Left lung (tissue), 10 donors: ENCODE results near the gene STK33. TPM values are rescaled to one million over a fixed set of nuclear protein-coding genes. Genes with fewer than 3 reads are reported as not detected.

Experiments used
- ATAC-seq: fragments of 200-7000 bp; cut with Tn5 transposase; one replicate; pipeline ENCODE4 v1.9.1; 2020; ENCODE audit warnings: moderate library complexity
- DNase-seq, 4 donors: peaks; one replicate each; pipeline ENCODE4 v3.0.0-alpha.2; 2013 to 2020
- H3K27ac ChIP-seq, 2 donors: fragments of 200-600 bp; sonication (generic) in 1 of 2; one replicate each; pipeline versions ENCODE4 v1.5.0 to v1.8.0; 2020 to 2021
- H3K27me3 ChIP-seq, 2 donors: fragments of 200-600 bp; sonication (generic) in 1 of 2; one replicate each; pipeline versions ENCODE4 v1.5.0 to v1.8.0; 2020 to 2021
- H3K36me3 ChIP-seq, 2 donors: fragments of 200-600 bp; sonication (generic) in 1 of 2; one replicate each; pipeline versions ENCODE4 v1.5.0 to v1.8.0; 2020 to 2021
- H3K4me1 ChIP-seq, 2 donors: fragments of 200-600 bp; one replicate each; pipeline ENCODE4 v1.8.0; 2021
- H3K4me3 ChIP-seq, 2 donors: fragments of 200-600 bp; sonication (generic) in 1 of 2; one replicate each; pipeline versions ENCODE4 v1.5.0 to v1.8.0; 2020 to 2021; ENCODE audit warnings: mild to moderate bottlenecking in 1 of 2
- H3K9me3 ChIP-seq, 2 donors: fragments of 200-600 bp; sonication (generic) in 1 of 2; one replicate each; pipeline versions ENCODE4 v1.5.0 to v1.8.0; 2020 to 2021
- CTCF ChIP-seq, 2 donors: fragments of 200-600 bp; sonication (generic) in 1 of 2; IDR thresholded peaks; one replicate each; pipeline versions ENCODE4 v1.5.0 to v1.8.0; 2021; ENCODE audit warnings: antibody characterized with exemption in 2 of 2
- intact Hi-C, 2 donors: fragments of 100-400 bp; cut with DNase I; formaldehyde crosslinking; loops; one replicate each; pipeline versions ENCODE4 v1.11.2 to v1.14.2; 2022
- polyA plus RNA-seq, 6 donors: library from polyadenylated mRNA; unstranded; fragments of 120-200 nt; gene quantifications; one replicate each; pipeline ENCODE4 v1.2.1, GENCODE V29; 2013; ENCODE audit not compliant: insufficient read length in 6 of 6
- total RNA-seq, 2 donors: library from RNA; stranded (reverse); fragmentation: NEBNext Ultra II Directional; extraction: Animal tissue kit (Norgen Biotek cat#: 25700); gene quantifications; one replicate each; pipeline ENCODE4 v1.2.1, GENCODE V29; 2021
- donor health status: DM: no; HTN: yes; CAD: no.
- donor health status: DM: no; HTN: no; CAD: no.

The STK33 gene
- total and polyA plus RNA-seq, 8 donors: 16.6 to 31.0 (median 24.0) TPM

- no peaks in the 10 kb centered on the region for H3K9me3 ChIP-seq
- ATAC-seq (no peak), DNase-seq (no peak)
- TF ChIP-seq CTCF (IDR thresholded peaks at IDR 0.05): no peak
- H3K27ac ChIP-seq: no peak overlapping the region
- H3K36me3 ChIP-seq: no peaks in the 10 kb centered on the region
- no peaks in the 10 kb centered on the region for H3K27me3 ChIP-seq
- no peaks in the 10 kb centered on the region for H3K4me1 ChIP-seq
- H3K4me3 ChIP-seq: no peak overlapping the region
- intact Hi-C loops: no loop called here
Measured at GRCh38 chr11:8386134-8386864, 207.7 kb downstream of the STK33 start.

GRCh38 chr11:8384199-8384821 lies 209.7 kb downstream of the STK33 start:
- Histone ChIP-seq H3K9me3 (no peaks in the 10 kb centered on the region), H3K36me3 (no peaks in the 10 kb centered on the region), H3K27ac (no peak overlapping the region), H3K4me1 (no peaks in the 10 kb centered on the region), H3K4me3 (no peak overlapping the region), H3K27me3 (no peaks in the 10 kb centered on the region)
- DNase-seq (peak in 3 of 4 donors; percentile 41 to 80 (median 51)), ATAC-seq (peak; percentile 94)
- intact Hi-C loops: no loop called here
- peak in 1 of 2 donors; percentile 10 for TF ChIP-seq CTCF (IDR thresholded peaks at IDR 0.05)

- intact Hi-C loops: no loop called here
- Histone ChIP-seq H3K4me3 (no peak overlapping the region), H3K4me1 (no peaks in the 10 kb centered on the region), H3K27me3 (no peaks in the 10 kb centered on the region), H3K36me3 (no peaks in the 10 kb centered on the region), H3K9me3 (no peaks in the 10 kb centered on the region), H3K27ac (no peak overlapping the region)
- no peak for ATAC-seq
- no peak for TF ChIP-seq CTCF (IDR thresholded peaks at IDR 0.05)
- no peak for DNase-seq
Measured at GRCh38 chr11:8383627-8384026, 210.4 kb downstream of the STK33 start.

GRCh38 chr11:8383227-8383626 lies 210.8 kb downstream of the STK33 start:
- no peak for TF ChIP-seq CTCF (IDR thresholded peaks at IDR 0.05)
- Histone ChIP-seq H3K4me1 (no peaks in the 10 kb centered on the region), H3K27me3 (no peaks in the 10 kb centered on the region), H3K9me3 (no peaks in the 10 kb centered on the region), H3K27ac (no peak overlapping the region), H3K4me3 (no peak overlapping the region), H3K36me3 (no peaks in the 10 kb centered on the region)
- intact Hi-C loops: no loop called here
- DNase-seq (no peak), ATAC-seq (no peak)

- no peak for ATAC-seq
Measured at GRCh38 chr11:8382436-8383053, 211.5 kb downstream of the STK33 start.

More at GRCh38 chr11:8382436-8383053, 211.5 kb downstream of the STK33 start:
- H3K36me3 ChIP-seq: no peaks in the 10 kb centered on the region
- no peaks in the 10 kb centered on the region for H3K9me3 ChIP-seq
- no peak for TF ChIP-seq CTCF (IDR thresholded peaks at IDR 0.05)
- DNase-seq: no peak
- no peaks in the 10 kb centered on the region for H3K4me1 ChIP-seq
- H3K27me3 ChIP-seq: no peaks in the 10 kb centered on the region
- no peak overlapping the region for H3K4me3 ChIP-seq
- no peak overlapping the region for H3K27ac ChIP-seq
- intact Hi-C loops: no loop called here
